ENCODE data around the gene PIAS2. TPM values are rescaled to one million over a fixed set of nuclear protein-coding genes. Genes with fewer than 3 reads are reported as not detected.

PIAS2 gene
- polyA plus RNA-seq, 3 donors, result 9.9 to 13.2 (median 11.0) TPM

- Mint-ChIP-seq H3K36me3 (no peaks in the 10 kb centered on the region), H3K4me1 (no peaks in the 10 kb centered on the region), H3K4me3 (no peak overlapping the region), H3K9me3 (peaks cover 0 to 15% (median 5%) of the 10 kb centered on the region in 7 donors), H3K27me3 (ENCODE audit: low read depth in 3 of 3) (peaks cover 0 to 5% (median 3%) of the 10 kb centered on the region in 3 donors), H3K27ac (no peak overlapping the region)
- H2AFZ ChIP-seq (ENCODE audit: insufficient read depth, low read depth, low read length, poor library complexity, severe bottlenecking), result no peak overlapping the region
- no peak overlapping the region for H3K27ac ChIP-seq (ENCODE audit: low read depth in 1 of 2, low read length in 2 of 2)
- no peak for TF ChIP-seq CTCF (IDR thresholded peaks at IDR 0.05)
- H3K27me3 ChIP-seq (ENCODE audit: control insufficient read depth in 2 of 2, insufficient read depth in 2 of 2, low read length in 2 of 2), result no peaks in the 10 kb centered on the region
- H4K20me1 ChIP-seq (ENCODE audit: insufficient read depth, low read length), result no peaks in the 10 kb centered on the region
- intact Hi-C loops (cut with micrococcal nuclease), result no loop called here
- H3K9ac ChIP-seq (ENCODE audit: insufficient read depth, low read length, poor library complexity, severe bottlenecking), result no peak overlapping the region
- no peak for DNase-seq
- no peaks in the 10 kb centered on the region for H3K4me1 ChIP-seq (ENCODE audit: control insufficient read depth in 1 of 2, insufficient read depth in 2 of 2, low read length in 2 of 2)
- peaks cover 0 to 3% of the 10 kb centered on the region in 2 donors for H3K9me3 ChIP-seq (replicated peaks in 1 of 2; ENCODE audit: control insufficient read depth in 1 of 2, insufficient read depth in 1 of 2, low read length in 2 of 2)
- no CpG with 5 or more reads among the region's 5 CpGs for WGBS (ENCODE audit: insufficient coverage)
- H3K36me3 ChIP-seq (replicated peaks in 1 of 2; ENCODE audit: control insufficient read depth in 1 of 2, insufficient read depth in 2 of 2, low read length in 2 of 2), result no peaks in the 10 kb centered on the region
- H3K79me2 ChIP-seq (ENCODE audit: insufficient read depth, low read length), result no peaks in the 10 kb centered on the region
- no peak overlapping the region for H3K4me2 ChIP-seq (replicated peaks; ENCODE audit: extremely low read depth, low read length, poor library complexity, severe bottlenecking)
- H3K4me3 ChIP-seq (replicated peaks in 1 of 3; ENCODE audit: low read depth in 2 of 3, low read length in 3 of 3), result no peak overlapping the region
Measured at GRCh38 chr18:46953195-46953594, 35.9 kb upstream of the PIAS2 start.

GRCh38 chr18:46950064-46950656, 32.9 kb upstream of the PIAS2 start:
- Mint-ChIP-seq H3K27ac (no peak overlapping the region), H3K4me3 (no peak overlapping the region), H3K9me3 (peaks cover 0 to 6% (median 0%) of the 10 kb centered on the region in 7 donors), H3K4me1 (no peaks in the 10 kb centered on the region), H3K27me3 (ENCODE audit: low read depth in 3 of 3) (peaks cover 0 to 3% (median 3%) of the 10 kb centered on the region in 3 donors), H3K36me3 (no peaks in the 10 kb centered on the region)
- H3K4me1 ChIP-seq (ENCODE audit: control insufficient read depth in 1 of 2, insufficient read depth in 2 of 2, low read length in 2 of 2), result peaks cover 0 to 4% of the 10 kb centered on the region in 2 donors
- H3K4me3 ChIP-seq (replicated peaks in 1 of 3; ENCODE audit: low read depth in 2 of 3, low read length in 3 of 3), result no peak overlapping the region
- 60% methylated on average over 2 of the region's 5 CpGs for WGBS (ENCODE audit: insufficient coverage)
- no peaks in the 10 kb centered on the region for H3K9me3 ChIP-seq (replicated peaks in 1 of 2; ENCODE audit: control insufficient read depth in 1 of 2, insufficient read depth in 1 of 2, low read length in 2 of 2)
- H3K9ac ChIP-seq (ENCODE audit: insufficient read depth, low read length, poor library complexity, severe bottlenecking), result no peak overlapping the region
- intact Hi-C loops (cut with micrococcal nuclease), result no loop called here
- H2AFZ ChIP-seq (ENCODE audit: insufficient read depth, low read depth, low read length, poor library complexity, severe bottlenecking), result no peak overlapping the region
- DNase-seq, result no peak
- H3K79me2 ChIP-seq (ENCODE audit: insufficient read depth, low read length), result no peaks in the 10 kb centered on the region
- H3K27me3 ChIP-seq (ENCODE audit: control insufficient read depth in 2 of 2, insufficient read depth in 2 of 2, low read length in 2 of 2), result peaks cover 0 to 1% of the 10 kb centered on the region in 2 donors
- H3K27ac ChIP-seq (ENCODE audit: low read depth in 1 of 2, low read length in 2 of 2), result no peak overlapping the region
- no peak overlapping the region for H3K4me2 ChIP-seq (replicated peaks; ENCODE audit: extremely low read depth, low read length, poor library complexity, severe bottlenecking)
- no peaks in the 10 kb centered on the region for H4K20me1 ChIP-seq (ENCODE audit: insufficient read depth, low read length)
- TF ChIP-seq CTCF (IDR thresholded peaks at IDR 0.05), result peak; percentile 70
- no peaks in the 10 kb centered on the region for H3K36me3 ChIP-seq (replicated peaks in 1 of 2; ENCODE audit: control insufficient read depth in 1 of 2, insufficient read depth in 2 of 2, low read length in 2 of 2)

Measured in CD14-positive monocyte (primary cell).